ENCODE results near the gene BEX4. TPM values are rescaled to one million over a fixed set of nuclear protein-coding genes. Genes with fewer than 3 reads are reported as not detected.
A peak's percentile ranks its signal among the peaks of the same experiment; 100 is the strongest.
"Not testable (repeated sequence)": the region's sequence is repeated elsewhere in the genome, so short reads cannot be mapped to it uniquely, and the experiment has no call there.

BEX4 gene, protein sequence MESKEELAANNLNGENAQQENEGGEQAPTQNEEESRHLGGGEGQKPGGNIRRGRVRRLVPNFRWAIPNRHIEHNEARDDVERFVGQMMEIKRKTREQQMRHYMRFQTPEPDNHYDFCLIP
- total RNA-seq (ENCODE audit: unreplicated experiment), result 85.0 TPM
- long read RNA-seq, transcript BEX4-202 (3 exons, 1,328 nt), result major isoform, 120 of 128 reads
- long read RNA-seq, partial matches to known transcripts, result 1 of 128 reads
- long read RNA-seq, other reads (novel, unspliced or antisense), result 3 of 128 reads

DNA sequence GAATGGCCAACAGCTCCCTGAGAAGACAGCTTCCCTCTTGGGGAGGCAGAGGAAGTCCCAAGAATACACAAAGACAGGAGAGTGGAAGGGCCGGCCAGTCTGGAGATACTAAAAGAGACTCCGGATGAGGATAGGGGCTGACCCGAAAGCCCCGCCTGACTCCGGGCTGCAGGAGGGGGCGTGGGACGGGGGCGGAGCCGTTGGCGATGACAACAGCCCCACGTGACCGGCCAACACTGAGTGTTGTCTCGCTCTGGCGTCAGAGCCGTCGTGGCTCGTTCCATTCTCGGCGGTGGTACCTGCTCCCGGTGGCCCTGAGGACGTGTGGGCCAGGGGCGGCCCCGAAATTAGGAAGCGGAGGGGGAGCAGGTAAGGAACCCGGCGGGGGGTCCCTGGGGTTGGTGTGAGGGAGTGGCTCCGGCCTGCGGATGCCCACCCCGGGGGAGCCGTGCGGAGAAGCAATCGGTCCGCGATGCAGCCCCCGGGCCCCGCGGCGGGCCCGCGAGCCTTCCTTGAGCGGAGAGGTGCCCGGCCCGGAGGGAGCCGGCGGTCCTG lies at the start of gene BEX4:
TSS of gene BEX4 (plus strand) at position 239 of the 555 bp plus-strand sequence. CDS start 1,046 bp downstream, outside the sequence.
- H3K4me3 Mint-ChIP-seq (ENCODE audit: unreplicated experiment), result peak within 1 kb of the TSS; percentile 93
- peak within 1 kb of the TSS; percentile 97 for H3K27ac Mint-ChIP-seq (ENCODE audit: unreplicated experiment)
- H3K36me3 Mint-ChIP-seq (ENCODE audit: low read depth, unreplicated experiment), result peaks cover 7% of the 10 kb centered on the region
- peaks cover 5% of the 10 kb centered on the region for H3K27me3 Mint-ChIP-seq (ENCODE audit: unreplicated experiment)
- peak; percentile 76 for DNase-seq (ENCODE audit: low spot score)
- no peaks in the 10 kb centered on the region for H3K9me3 Mint-ChIP-seq (ENCODE audit: unreplicated experiment)
- TF ChIP-seq, protein P1, sequence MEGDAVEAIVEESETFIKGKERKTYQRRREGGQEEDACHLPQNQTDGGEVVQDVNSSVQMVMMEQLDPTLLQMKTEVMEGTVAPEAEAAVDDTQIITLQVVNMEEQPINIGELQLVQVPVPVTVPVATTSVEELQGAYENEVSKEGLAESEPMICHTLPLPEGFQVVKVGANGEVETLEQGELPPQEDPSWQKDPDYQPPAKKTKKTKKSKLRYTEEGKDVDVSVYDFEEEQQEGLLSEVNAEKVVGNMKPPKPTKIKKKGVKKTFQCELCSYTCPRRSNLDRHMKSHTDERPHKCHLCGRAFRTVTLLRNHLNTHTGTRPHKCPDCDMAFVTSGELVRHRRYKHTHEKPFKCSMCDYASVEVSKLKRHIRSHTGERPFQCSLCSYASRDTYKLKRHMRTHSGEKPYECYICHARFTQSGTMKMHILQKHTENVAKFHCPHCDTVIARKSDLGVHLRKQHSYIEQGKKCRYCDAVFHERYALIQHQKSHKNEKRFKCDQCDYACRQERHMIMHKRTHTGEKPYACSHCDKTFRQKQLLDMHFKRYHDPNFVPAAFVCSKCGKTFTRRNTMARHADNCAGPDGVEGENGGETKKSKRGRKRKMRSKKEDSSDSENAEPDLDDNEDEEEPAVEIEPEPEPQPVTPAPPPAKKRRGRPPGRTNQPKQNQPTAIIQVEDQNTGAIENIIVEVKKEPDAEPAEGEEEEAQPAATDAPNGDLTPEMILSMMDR (IDR thresholded peaks at IDR 0.05; ENCODE audit: unreplicated experiment), result no peak
- peaks cover 6% of the 10 kb centered on the region for H3K4me1 Mint-ChIP-seq (ENCODE audit: unreplicated experiment)

DNA sequence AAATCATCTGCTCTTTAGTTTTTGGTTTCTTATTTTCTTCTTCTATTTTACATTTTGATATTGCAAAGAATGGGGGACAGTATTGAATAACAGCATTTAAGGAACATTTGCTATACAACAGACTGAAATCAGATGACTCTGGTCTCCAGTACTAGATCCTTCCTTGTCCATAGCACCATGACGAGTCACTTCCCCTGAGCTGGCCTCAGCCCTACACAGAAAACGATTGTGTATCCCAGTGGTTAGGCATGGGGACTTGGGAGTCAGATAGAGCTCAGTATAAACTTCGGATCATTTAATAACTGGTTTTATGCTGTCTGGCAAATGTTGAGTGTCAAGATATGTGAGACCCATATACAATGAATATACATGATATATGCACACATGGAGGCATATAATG lies 44.7 kb upstream of the BEX4 start:
- Mint-ChIP-seq H3K27me3 (ENCODE audit: unreplicated experiment) (no peaks in the 10 kb centered on the region), H3K4me3 (ENCODE audit: unreplicated experiment) (no peak overlapping the region), H3K9me3 (ENCODE audit: unreplicated experiment) (no peaks in the 10 kb centered on the region), H3K27ac (ENCODE audit: unreplicated experiment) (no peak overlapping the region), H3K36me3 (ENCODE audit: low read depth, unreplicated experiment) (no peaks in the 10 kb centered on the region), H3K4me1 (ENCODE audit: unreplicated experiment) (no peaks in the 10 kb centered on the region)
- DNase-seq (ENCODE audit: low spot score), result no peak
- TF ChIP-seq, protein P1 (IDR thresholded peaks at IDR 0.05; ENCODE audit: unreplicated experiment), result no peak

DNA sequence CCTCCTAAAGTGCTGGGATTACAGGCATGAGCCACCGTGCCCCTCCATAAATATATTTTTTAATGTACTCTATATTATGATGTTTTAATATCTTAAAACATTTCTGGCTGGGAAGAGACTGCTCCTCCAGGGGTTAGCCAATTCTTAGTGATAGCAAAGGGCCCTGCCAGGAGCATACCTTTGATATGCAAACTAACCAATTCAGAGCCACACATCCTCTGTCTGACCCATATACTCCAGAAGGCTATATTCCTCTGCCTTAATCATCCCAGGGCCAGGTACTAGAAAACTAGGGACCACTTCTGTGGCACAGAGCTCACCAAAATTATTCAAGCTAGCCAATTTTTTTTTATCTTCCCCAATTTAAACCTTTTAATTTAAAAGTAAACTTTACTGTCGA lies 43.6 kb upstream of the BEX4 start:
- TF ChIP-seq, protein P1 (IDR thresholded peaks at IDR 0.05; ENCODE audit: unreplicated experiment), result no peak
- Mint-ChIP-seq H3K4me3 (ENCODE audit: unreplicated experiment) (no peak overlapping the region), H3K27ac (ENCODE audit: unreplicated experiment) (no peak overlapping the region), H3K9me3 (ENCODE audit: unreplicated experiment) (no peaks in the 10 kb centered on the region), H3K4me1 (ENCODE audit: unreplicated experiment) (peaks cover 3% of the 10 kb centered on the region), H3K36me3 (ENCODE audit: low read depth, unreplicated experiment) (no peaks in the 10 kb centered on the region), H3K27me3 (ENCODE audit: unreplicated experiment) (no peaks in the 10 kb centered on the region)
- no peak for DNase-seq (ENCODE audit: low spot score)

DNA sequence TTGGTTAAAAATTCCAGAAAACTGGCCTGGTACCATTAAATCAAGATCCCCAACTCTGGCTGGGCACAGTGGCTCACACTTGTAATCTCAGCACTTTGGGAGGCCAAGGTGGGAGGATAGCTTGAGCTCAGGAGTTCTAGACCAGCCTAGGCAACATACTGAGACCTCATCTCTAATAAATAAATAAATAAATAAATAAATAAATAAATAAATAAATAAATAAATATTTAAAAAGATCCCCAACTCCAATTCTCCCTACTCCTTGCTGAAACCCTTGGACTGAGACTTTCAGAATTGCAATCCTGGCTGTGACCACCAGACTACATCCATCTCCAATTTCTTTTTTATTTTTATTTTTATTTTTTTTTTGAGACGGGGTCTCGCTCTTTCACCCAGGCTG lies 39.7 kb upstream of the BEX4 start:
- not testable (repeated sequence) for H3K4me1 Mint-ChIP-seq (ENCODE audit: unreplicated experiment); H3K36me3 Mint-ChIP-seq (ENCODE audit: low read depth, unreplicated experiment); H3K4me3 Mint-ChIP-seq (ENCODE audit: unreplicated experiment); H3K27me3 Mint-ChIP-seq (ENCODE audit: unreplicated experiment); DNase-seq (ENCODE audit: low spot score); H3K9me3 Mint-ChIP-seq (ENCODE audit: unreplicated experiment); H3K27ac Mint-ChIP-seq (ENCODE audit: unreplicated experiment)

DNA sequence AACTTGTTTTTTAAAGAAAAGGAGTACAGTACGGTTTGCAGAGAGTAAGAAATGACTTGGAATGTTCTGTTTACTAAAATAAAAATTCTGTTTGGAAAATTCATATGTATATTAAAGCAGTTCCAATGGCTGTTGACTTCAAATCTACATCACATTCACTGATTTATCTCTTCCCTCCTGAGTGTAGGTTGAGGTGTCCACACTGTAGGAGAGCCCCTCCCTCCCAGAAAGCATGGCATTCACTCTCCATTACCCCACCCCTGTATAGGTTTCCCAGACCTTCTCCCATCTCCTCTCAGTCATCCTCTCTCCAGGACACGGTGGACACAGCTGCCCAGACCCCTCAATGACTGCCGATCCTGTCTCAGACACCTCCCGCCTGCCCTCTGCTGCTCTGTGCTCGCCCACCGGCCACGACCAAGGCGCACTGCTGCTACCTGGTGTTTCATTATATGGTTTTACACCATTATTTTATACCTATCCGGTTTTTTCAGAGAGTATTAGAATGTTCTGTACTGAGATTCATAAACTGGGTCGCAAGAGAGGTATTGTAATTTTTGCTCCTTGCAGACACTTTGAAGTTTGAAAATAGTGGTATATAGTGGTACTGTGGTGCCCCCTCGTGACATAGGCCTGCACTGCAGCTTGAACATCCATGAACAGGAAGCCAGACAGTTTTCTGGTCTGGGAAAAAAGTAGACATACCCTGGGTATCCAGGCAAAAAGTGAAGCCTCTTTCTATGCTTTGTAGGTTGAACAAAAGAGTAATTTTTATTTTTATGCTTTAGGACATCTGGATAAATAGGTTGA lies 38.8 kb upstream of the BEX4 start:
- Mint-ChIP-seq H3K4me3 (ENCODE audit: unreplicated experiment) (no peak overlapping the region), H3K27ac (ENCODE audit: unreplicated experiment) (no peak overlapping the region), H3K36me3 (ENCODE audit: low read depth, unreplicated experiment) (no peaks in the 10 kb centered on the region), H3K4me1 (ENCODE audit: unreplicated experiment) (peaks cover 3% of the 10 kb centered on the region), H3K27me3 (ENCODE audit: unreplicated experiment) (no peaks in the 10 kb centered on the region), H3K9me3 (ENCODE audit: unreplicated experiment) (no peaks in the 10 kb centered on the region)
- TF ChIP-seq, protein P1 (IDR thresholded peaks at IDR 0.05; ENCODE audit: unreplicated experiment), result peak; percentile 59
- DNase-seq (ENCODE audit: low spot score), result peak; percentile 59
